Activated CD4-positive, alpha-beta T cell treated with anti-CD3 and anti-CD28 coated beads for 24 hours (primary cell): ENCODE measurements around the gene F2RL2.

Experiments
- DNase-seq, 2 donors: peaks; one replicate each; pipeline ENCODE4 v3.0.0-alpha.2; 2020; ENCODE audit warnings: low read depth in 2 of 2

F2RL2 gene

DNA sequence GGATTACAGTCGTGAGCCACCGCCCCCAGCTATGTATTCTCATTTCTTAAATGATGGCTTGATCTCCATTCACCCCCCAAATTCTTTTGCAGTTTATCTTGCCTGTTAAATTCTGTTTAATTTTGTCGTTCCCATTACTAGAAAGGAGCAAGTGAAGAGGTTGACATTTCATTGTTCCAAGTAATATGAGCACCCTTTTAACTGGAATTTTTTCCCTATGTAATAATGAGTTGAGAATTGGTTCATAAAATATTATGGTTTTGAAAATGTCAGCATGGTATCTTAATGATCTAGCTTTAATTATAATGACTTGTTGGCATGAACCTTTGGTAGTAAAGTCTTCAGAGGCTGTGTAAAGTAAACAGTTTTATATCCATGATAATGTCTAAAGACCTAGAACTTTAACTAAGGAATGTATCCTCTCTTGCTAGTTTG, 37.4 kb downstream of the F2RL2 start:
- no peak for DNase-seq

GRCh38 chr5:76583163-76584047, 39.8 kb downstream of the F2RL2 start:
- DNase-seq: no peak

- no peak for DNase-seq
Observed at GRCh38 chr5:76582230-76583162, 40.7 kb downstream of the F2RL2 start.

DNA sequence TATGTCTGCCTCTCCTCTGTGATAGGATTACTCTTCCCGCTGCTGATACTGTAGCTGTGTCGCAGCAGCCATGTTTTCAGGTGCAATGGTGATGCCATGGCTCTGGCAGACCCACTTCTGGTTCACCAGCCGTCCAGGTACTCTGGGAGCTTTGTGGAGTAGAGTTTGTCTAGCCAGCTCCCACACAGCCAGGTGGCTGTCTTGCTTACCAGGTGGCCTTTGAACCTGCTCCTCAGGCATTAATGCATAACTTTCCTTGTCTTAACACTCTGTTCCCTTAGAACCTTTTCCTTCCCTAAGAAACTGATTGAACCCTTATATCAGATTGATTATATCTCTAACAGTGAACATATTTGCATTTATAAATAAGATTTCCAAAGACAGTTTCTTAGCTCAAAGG, 42.2 kb downstream of the F2RL2 start:
- DNase-seq: no peak

DNA sequence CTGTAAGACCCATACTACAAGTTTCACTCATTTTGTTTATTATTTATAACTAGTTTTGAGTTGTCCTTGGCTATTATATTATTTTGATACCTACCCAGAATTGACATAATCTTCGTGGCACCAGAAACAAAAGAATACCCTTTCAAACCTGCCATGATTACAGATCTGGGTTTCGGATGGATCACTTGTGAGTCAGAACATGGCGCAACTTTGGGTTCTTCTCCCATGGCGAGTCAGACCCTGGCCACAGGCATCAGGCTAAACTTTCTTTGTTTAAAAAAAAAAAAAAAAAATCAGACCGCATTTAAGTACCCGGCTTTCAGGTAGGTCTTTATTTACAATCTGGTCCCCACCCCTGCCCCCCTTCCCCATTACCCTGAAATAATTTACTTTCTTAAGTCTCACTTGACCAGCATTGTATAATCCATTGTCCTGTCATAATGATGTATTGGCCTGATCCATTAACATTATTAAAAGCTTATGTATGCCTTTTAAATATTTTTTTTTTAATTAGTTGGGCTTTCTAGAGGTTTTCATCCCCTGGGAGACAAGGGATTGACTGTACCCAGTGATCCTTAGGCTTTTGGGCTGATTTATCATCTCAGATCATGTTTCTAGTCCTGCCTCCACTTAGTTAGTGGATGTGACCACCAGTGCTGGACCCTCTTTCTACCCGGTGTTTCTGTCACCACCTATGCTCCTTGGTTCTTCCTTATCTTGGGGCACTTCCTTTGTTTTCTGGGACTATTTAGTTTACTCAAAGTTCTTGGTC, 43.9 kb downstream of the F2RL2 start:
- no peak for DNase-seq

DNA sequence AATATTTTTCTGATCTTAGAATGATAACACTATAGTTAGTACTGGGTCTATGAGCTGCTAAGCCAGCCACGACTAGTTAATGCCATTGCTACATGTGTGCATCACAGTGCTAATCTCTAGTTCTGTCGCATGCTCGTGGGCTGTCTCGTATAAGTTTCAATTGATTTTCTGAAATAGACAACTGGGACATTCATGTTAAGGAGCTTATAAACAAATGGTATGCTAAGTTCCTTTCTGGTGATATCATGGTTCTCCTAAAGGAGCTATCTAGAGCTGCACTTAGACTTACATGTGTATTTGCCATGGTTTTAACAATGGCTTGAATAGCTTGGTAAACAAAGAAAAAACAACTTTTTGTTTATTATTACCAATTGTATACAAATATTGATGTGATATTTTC, 46.2 kb downstream of the F2RL2 start:
- DNase-seq: no peak

DNA sequence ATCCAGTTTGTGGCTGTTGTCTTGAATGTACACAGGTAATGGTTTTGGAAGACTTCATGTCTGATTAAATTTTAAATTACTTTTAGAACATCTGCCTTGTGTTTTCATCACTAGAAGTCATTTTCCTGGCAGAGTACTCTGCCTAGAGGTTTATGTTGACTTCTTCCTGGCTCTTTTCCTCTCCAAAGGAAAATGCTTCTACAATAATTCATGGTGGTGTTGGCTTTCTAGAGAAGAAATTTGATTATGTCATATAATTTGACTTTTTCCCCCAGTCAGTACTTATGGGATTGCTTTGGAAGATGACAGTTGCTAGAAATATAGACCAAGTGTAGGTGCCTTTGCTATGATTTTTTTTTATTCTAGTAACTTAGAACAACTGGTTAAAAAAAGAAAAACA, 46.8 kb downstream of the F2RL2 start:
- no peak for DNase-seq

- no peak for DNase-seq
Observed at GRCh38 chr5:76571559-76571958, 51.6 kb downstream of the F2RL2 start.

DNA sequence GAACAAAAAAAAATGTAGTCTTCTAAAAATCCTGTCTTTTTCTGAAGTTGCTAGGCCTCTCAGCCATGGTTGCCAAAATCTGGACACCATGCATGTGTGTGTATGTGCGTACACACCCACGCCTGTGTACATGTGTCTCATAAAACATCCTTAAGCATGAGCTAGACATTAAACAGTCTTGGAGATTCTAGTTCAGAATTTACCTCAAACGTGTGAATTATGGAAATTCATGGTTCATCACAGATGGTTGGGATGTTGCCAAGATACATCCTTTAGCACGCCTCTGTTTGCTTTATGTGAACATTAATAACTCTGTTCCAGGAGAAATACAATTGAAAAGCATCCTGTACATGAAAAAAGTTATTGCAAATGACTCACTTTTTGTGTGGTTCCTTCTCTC, 53.0 kb downstream of the F2RL2 start:
- no peak for DNase-seq
